GM19351 (cell line): ENCODE data around the gene DTX2.
"Not testable (repeated sequence)": the region's sequence is repeated elsewhere in the genome, so short reads cannot be mapped to it uniquely, and the experiment has no call there.

Source experiments
- ATAC-seq: cut with Tn5 transposase; IDR thresholded peaks from one replicate; pipeline ENCODE4 v1.9.1; 2021; ENCODE audit warnings: mild to moderate bottlenecking, moderate library complexity; ENCODE audit not compliant: unreplicated experiment

Gene DTX2

GRCh38 chr7:76511200-76511910 lies 49.8 kb downstream of the DTX2 start:
- ATAC-seq, result not testable (repeated sequence)

- not testable (repeated sequence) for ATAC-seq
These were observed 50.7 kb downstream of the DTX2 start for GRCh38 chr7:76511911-76512885.

- no peak for ATAC-seq
These were observed 51.7 kb downstream of the DTX2 start for GRCh38 chr7:76512941-76513816.

GRCh38 chr7:76513817-76514799 lies 52.6 kb downstream of the DTX2 start:
- ATAC-seq, result no peak

- no peak for ATAC-seq
These were observed 53.6 kb downstream of the DTX2 start for GRCh38 chr7:76514926-76515771.

- no peak for ATAC-seq
These were observed 54.5 kb downstream of the DTX2 start for GRCh38 chr7:76515999-76516443.

- ATAC-seq, result not testable (repeated sequence)
These were observed 55.4 kb downstream of the DTX2 start for GRCh38 chr7:76516932-76517331.

GRCh38 chr7:76526183-76526582 lies 64.7 kb downstream of the DTX2 start:
- not testable (repeated sequence) for ATAC-seq

- not testable (repeated sequence) for ATAC-seq
These were observed 70.1 kb downstream of the DTX2 start for GRCh38 chr7:76531643-76532042.

- not testable (repeated sequence) for ATAC-seq
These were observed 81.7 kb downstream of the DTX2 start, which contains the start of gene SPDYE16 for GRCh38 chr7:76543197-76543596. Gene SPDYE16, minus strand, starts transcription at chr7:76543297. Its CDS starts 1,838 bp downstream, at chr7:76541459.

GRCh38 chr7:76549025-76549854 lies 87.7 kb downstream of the DTX2 start:
- peak; percentile 97 for ATAC-seq

GRCh38 chr7:76549855-76550248 lies 88.3 kb downstream of the DTX2 start:
- not testable (repeated sequence) for ATAC-seq

- not testable (repeated sequence) for ATAC-seq
These were observed 90.5 kb downstream of the DTX2 start for GRCh38 chr7:76551992-76552391.
